ENCODE measurements around the gene UBE3B.

Gene UBE3B

GRCh38 chr12:109479761-109480160, 2.3 kb downstream of the UBE3B start:
- DNase-seq (no peak), ATAC-seq (no peak)
- Mint-ChIP-seq H3K4me1 (peaks cover 43% of the 10 kb centered on the region), H3K4me3 (no peak overlapping the region), H3K27ac (no peak overlapping the region), H3K9me3 (no peaks in the 10 kb centered on the region), H3K27me3 (no peaks in the 10 kb centered on the region)

DNA sequence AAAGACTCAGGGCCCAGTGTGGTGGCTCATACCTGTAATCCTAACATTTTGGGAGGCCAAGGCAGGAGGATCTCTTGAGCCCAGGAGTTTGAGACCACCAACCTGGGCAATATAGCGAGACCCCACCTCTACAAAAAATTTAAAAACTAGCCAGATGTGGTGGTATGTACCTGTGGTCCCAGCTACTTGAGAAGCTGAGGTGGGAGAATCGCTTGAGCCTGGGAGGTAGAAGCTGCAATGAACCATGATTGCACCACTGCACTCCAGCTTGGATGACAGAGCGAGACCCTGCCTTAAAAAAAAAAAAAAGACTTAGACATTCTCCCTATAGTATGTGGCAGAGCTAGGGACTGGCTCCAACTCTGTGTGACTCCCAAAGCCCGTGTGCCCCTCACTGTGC, 2.9 kb downstream of the UBE3B start:
- DNase-seq (no peak), ATAC-seq (no peak)
- Mint-ChIP-seq H3K4me3 (no peak overlapping the region), H3K27ac (no peak overlapping the region), H3K4me1 (peaks cover 41% of the 10 kb centered on the region), H3K27me3 (no peaks in the 10 kb centered on the region), H3K9me3 (no peaks in the 10 kb centered on the region)

DNA sequence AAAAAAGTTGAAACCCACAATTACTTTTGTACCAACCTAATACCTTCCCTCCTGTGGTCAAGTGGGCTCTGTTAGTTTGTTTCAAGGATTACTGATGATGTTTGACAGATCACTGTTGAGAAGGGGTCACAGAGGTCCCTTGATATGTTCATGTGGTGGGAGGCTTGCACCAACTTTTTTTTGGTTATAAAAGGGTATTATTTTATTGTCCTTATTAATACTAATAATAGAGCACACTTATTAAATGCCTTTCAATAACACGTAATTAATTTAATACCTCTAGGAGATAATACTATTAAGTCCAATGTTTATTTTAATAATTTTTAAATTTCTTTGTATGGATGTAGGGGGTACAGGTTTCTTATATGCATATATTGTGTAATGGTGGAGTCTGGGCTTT, 4.4 kb downstream of the UBE3B start:
- no peak for ATAC-seq
- no peak for DNase-seq
- Mint-ChIP-seq H3K27ac (no peak overlapping the region), H3K9me3 (no peaks in the 10 kb centered on the region), H3K4me3 (no peak overlapping the region), H3K27me3 (no peaks in the 10 kb centered on the region), H3K4me1 (peaks cover 26% of the 10 kb centered on the region)

GRCh38 chr12:109482491-109482890, 5.1 kb downstream of the UBE3B start:
- no peak overlapping the region for H3K27ac Mint-ChIP-seq
- peaks cover 19% of the 10 kb centered on the region for H3K4me1 Mint-ChIP-seq
- H3K27me3 Mint-ChIP-seq = no peaks in the 10 kb centered on the region
- DNase-seq = no peak
- H3K4me3 Mint-ChIP-seq = no peak overlapping the region
- no peaks in the 10 kb centered on the region for H3K9me3 Mint-ChIP-seq
- no peak for ATAC-seq

DNA sequence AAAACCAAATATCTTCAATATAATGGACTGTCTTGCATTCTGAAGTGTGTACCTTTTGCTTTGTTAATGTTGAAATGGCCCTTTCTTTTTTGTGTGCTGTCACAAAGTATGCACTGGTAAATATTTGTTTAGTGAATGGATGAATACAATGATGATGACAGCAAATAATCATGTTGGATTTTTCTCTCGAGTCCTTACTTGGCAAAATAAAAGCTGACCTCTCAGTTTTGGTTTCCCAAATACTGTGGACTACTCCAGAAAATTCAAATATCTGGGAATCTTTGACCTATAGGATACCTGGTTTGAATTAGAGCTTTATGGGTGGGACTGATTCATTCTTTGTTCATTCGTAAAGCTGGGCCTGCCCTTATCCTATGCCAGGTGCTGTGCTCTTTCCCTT, 5.5 kb downstream of the UBE3B start:
- Mint-ChIP-seq H3K4me1 (peaks cover 19% of the 10 kb centered on the region), H3K27me3 (no peaks in the 10 kb centered on the region), H3K4me3 (no peak overlapping the region), H3K9me3 (no peaks in the 10 kb centered on the region), H3K27ac (no peak overlapping the region)
- ATAC-seq = no peak
- DNase-seq = no peak

- DNase-seq = no peak
- Mint-ChIP-seq H3K27me3 (no peaks in the 10 kb centered on the region), H3K27ac (no peak overlapping the region), H3K4me3 (no peak overlapping the region), H3K4me1 (peaks cover 19% of the 10 kb centered on the region), H3K9me3 (no peaks in the 10 kb centered on the region)
- ATAC-seq = no peak
Observed at GRCh38 chr12:109483346-109483745, 5.9 kb downstream of the UBE3B start.

DNA sequence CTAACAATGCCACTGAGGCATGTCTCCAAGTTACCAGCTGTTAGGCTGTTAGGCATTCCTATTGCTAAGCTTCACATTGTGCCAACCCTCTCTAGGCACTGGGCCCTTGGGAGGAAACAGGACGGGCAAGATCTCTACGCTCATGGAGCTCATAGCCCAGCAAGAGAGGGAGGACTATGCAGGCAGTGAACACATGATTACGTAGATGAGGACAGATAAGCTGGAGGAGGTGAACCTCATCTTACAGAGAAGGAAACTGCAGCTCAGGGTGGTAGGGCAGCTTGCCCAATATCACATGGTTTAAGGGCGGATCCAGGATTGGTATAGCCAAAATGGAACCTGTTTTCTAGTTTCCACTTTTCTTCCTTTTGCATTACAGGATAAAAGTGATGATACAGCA, 7.8 kb downstream of the UBE3B start:
- Mint-ChIP-seq H3K4me1 (peaks cover 1% of the 10 kb centered on the region), H3K27ac (no peak overlapping the region), H3K4me3 (no peak overlapping the region), H3K27me3 (no peaks in the 10 kb centered on the region), H3K9me3 (no peaks in the 10 kb centered on the region)
- ATAC-seq = no peak
- no peak for DNase-seq

- no peaks in the 10 kb centered on the region for H3K27me3 Mint-ChIP-seq
Observed at GRCh38 chr12:109487181-109488050, 10.0 kb downstream of the UBE3B start.

GRCh38 chr12:109488051-109488665, 10.7 kb downstream of the UBE3B start:
- Mint-ChIP-seq H3K27ac (no peak overlapping the region), H3K27me3 (no peaks in the 10 kb centered on the region), H3K9me3 (no peaks in the 10 kb centered on the region)

More at GRCh38 chr12:109487181-109488050, 10.0 kb downstream of the UBE3B start:
- no peak for DNase-seq
- Mint-ChIP-seq H3K9me3 (no peaks in the 10 kb centered on the region), H3K4me3 (no peak overlapping the region), H3K27ac (no peak overlapping the region), H3K4me1 (no peaks in the 10 kb centered on the region)
- ATAC-seq = no peak

GRCh38 chr12:109489016-109489954, 11.9 kb downstream of the UBE3B start:
- Mint-ChIP-seq H3K27ac (no peak overlapping the region), H3K4me1 (no peaks in the 10 kb centered on the region), H3K4me3 (no peak overlapping the region), H3K9me3 (no peaks in the 10 kb centered on the region), H3K27me3 (no peaks in the 10 kb centered on the region)
- ATAC-seq (no peak), DNase-seq (no peak)

More at GRCh38 chr12:109488051-109488665, 10.7 kb downstream of the UBE3B start:
- Mint-ChIP-seq H3K4me1 (no peaks in the 10 kb centered on the region), H3K4me3 (no peak overlapping the region)
- ATAC-seq = no peak
- no peak for DNase-seq

DNA sequence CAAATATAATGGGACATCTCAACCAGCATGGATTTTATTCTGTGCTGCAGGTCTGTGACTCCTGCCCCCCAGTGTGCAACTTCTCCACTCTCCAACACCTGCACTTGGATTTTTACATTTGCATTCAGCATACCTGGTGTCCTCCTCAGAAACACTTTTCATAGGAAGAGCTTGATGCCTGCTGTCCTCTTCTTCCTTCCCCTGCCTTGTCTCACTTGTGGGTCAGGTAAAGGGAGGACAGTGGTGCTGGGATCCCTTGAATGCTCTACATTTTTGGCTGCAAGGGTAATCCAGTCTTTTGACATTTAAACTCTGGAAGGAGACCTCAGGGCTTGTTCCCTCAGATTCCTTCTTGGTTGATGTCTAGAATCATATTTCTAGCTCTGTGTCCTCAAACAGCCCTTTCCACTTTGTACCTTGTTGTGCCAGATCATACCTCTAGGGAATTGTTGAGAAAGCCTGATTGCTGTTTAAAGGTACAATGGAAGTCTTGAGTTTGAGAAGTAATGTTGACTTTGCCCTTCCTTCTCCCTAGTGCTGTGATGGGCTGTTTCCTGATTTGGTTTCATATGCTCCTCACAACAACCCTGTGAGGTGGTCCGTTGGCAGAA, 12.6 kb downstream of the UBE3B start:
- H3K4me1 Mint-ChIP-seq = peaks cover 5% of the 10 kb centered on the region
- H3K4me3 Mint-ChIP-seq = no peak overlapping the region
- no peak for ATAC-seq

DNA sequence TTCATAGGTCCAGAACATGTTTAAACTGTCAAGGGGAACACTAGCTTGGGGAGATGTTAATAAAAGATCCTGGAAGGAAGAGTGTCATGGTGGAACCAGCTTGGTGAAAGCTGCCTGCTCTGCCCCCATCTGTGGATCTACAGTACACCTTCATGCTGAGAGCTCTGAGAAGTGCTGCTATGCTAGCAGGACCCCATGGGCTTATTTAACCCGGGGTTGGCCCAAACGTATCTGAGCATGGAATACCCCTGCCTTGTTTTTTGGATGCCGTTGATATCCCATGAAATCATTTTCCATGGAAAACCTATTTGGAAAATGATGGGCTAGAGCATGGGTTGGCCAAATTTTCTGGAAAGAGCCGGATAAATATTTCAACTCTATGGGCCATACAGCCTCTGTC, 14.2 kb downstream of the UBE3B start:
- H3K4me1 Mint-ChIP-seq = peaks cover 8% of the 10 kb centered on the region
- no peak overlapping the region for H3K4me3 Mint-ChIP-seq
- ATAC-seq = no peak
- H3K27ac Mint-ChIP-seq = no peak overlapping the region
- no peaks in the 10 kb centered on the region for H3K27me3 Mint-ChIP-seq
- no peak for DNase-seq
- no peaks in the 10 kb centered on the region for H3K9me3 Mint-ChIP-seq

More for the DNA sequence above, 12.6 kb downstream of the UBE3B start:
- DNase-seq = no peak
- H3K27me3 Mint-ChIP-seq = no peaks in the 10 kb centered on the region
- no peak overlapping the region for H3K27ac Mint-ChIP-seq
- no peaks in the 10 kb centered on the region for H3K9me3 Mint-ChIP-seq

DNA sequence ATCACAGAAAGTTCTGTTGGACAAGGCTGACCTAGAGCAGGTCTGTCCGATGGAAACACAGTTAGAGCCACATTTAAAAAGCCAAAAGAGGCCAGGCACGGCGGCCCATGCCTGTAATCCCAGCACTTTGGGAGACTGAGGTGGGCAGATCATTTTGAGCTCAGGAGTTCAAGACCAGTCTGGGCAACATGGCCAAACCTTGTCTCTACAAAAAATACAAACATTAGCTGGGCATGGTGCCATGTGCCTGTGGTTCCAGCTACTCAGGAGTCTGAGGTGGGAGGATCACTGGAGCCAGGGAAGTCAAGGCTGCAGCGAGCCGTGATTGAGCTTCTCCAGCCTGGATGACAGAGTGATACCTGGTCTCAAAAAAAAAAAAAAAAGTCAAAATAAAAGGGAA, 14.9 kb downstream of the UBE3B start:
- DNase-seq (no peak), ATAC-seq (no peak)
- Mint-ChIP-seq H3K4me3 (no peak overlapping the region), H3K9me3 (no peaks in the 10 kb centered on the region), H3K27ac (no peak overlapping the region), H3K27me3 (no peaks in the 10 kb centered on the region), H3K4me1 (peaks cover 8% of the 10 kb centered on the region)

DNA sequence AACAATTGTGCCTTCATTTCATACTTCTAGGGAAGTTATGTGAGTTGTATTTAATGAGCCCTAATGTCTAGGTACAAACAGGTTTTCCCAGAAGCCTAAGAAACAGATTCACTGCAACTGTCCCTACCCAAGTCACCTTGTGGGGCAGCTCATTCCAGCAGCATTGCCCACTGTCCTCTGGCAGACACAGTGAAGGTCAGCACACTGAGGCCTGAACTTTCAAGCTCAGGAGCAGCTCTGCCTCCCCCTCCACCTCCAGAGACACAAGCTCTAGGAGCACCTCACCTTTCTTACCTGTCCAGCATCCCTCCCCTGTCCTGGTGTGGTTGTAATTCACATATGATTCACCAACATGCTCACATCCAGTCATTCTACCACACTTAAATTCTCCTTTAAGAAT, 15.7 kb downstream of the UBE3B start:
- DNase-seq = no peak
- H3K4me1 Mint-ChIP-seq = peaks cover 8% of the 10 kb centered on the region
- no peaks in the 10 kb centered on the region for H3K27me3 Mint-ChIP-seq
- H3K27ac Mint-ChIP-seq = peak overlapping the region in 1 of 2 donors; percentile 42
- ATAC-seq = no peak
- no peak overlapping the region for H3K4me3 Mint-ChIP-seq
- no peaks in the 10 kb centered on the region for H3K9me3 Mint-ChIP-seq

DNA sequence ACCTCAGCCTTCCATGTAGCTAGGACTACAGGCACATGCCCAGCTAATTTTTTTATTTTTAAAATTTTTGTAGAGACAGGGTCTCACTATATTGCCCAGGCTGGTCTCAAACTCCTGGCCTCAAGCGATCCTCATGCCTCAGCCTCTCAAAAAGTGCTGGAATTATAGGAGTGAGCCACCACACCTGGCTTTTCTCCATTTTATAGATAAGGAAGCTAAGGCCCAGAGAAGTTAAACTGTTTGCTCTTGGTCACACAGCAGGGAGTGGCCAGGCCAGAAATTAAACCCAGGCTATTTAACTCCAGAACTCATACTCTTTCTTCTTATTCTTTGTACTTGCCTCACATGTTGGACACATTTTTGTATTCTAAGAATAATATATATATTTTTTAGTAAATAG, 16.5 kb downstream of the UBE3B start:
- Mint-ChIP-seq H3K27ac (no peak overlapping the region), H3K4me3 (no peak overlapping the region), H3K27me3 (no peaks in the 10 kb centered on the region), H3K9me3 (no peaks in the 10 kb centered on the region), H3K4me1 (peaks cover 8% of the 10 kb centered on the region)
- DNase-seq (no peak), ATAC-seq (no peak)

Measured in stimulated activated naive CD8-positive, alpha-beta T cell treated with anti-CD3 and anti-CD28 coated beads, Interleukin-15, amount 100 ng/mL, for 72 hours (primary cell).